ENCODE measurements around the gene NDUFAF5.

GRCh38 chr20:13791540-13792459 lies 7.0 kb downstream of the NDUFAF5 start:
- TF ChIP-seq POLR2A (IDR thresholded peaks at IDR 0.05; ENCODE audit: low read depth, low read length) = no peak
- no peak for TF ChIP-seq TAF1 (IDR thresholded peaks at IDR 0.05; ENCODE audit: low read depth, low read length)

All from GM12891 (cell line).